B cell (primary cell): ENCODE data around the gene CDK2.

Experiments
- CTCF ChIP-seq: fragments of 200-600 bp; IDR thresholded peaks from one replicate; pipeline ENCODE4 v1.8.0; 2022; ENCODE audit warnings: antibody characterized with exemption, mild to moderate bottlenecking
- EZH2 ChIP-seq: IDR thresholded peaks from 2 replicates; pipeline ENCODE4 v1.6.1; 2012; ENCODE audit warnings: borderline replicate concordance, low read depth, mild to moderate bottlenecking, moderate library complexity, low read length; ENCODE audit not compliant: insufficient read depth, poor library complexity, severe bottlenecking

- TF ChIP-seq CTCF (no peak), EZH2 (no peak)
Measured at GRCh38 chr12:55925371-55925770, 41.3 kb upstream of the CDK2 start.
